Stimulated activated naive B cell treated with anti-CD40 and anti-IgM and Interleukin-4, amounts not matched to agents 10 μg/mL and 1 μg/mL and 100 μg/mL, for 72 hours (primary cell): ENCODE measurements around the gene GPC6.
"Not testable (repeated sequence)": the region's sequence is repeated elsewhere in the genome, so short reads cannot be mapped to it uniquely, and the experiment has no call there.

Experiments used
- ATAC-seq, 2 donors: fragments of 150-1000 bp; cut with Tn5 transposase; replicated peaks; 2 replicates each; pipeline ENCODE4 v1.10.0; 2021; ENCODE audit warnings: moderate library complexity in 1 of 2
- DNase-seq: peaks from one replicate; pipeline ENCODE4 v3.0.0; 2021
- H3K27ac Mint-ChIP-seq: one replicate; pipeline ENCODE4 v1.8.0; 2022; ENCODE audit warnings: mild to moderate bottlenecking, mixed read lengths
- H3K27me3 Mint-ChIP-seq, 2 donors: one replicate each; pipeline ENCODE4 v1.8.0; 2022; ENCODE audit warnings: mixed read lengths in 2 of 2
- H3K36me3 Mint-ChIP-seq, 2 donors: one replicate each; pipeline ENCODE4 v1.8.0; 2022; ENCODE audit warnings: mixed read lengths in 2 of 2, mild to moderate bottlenecking in 1 of 2
- H3K4me1 Mint-ChIP-seq, 2 donors: one replicate each; pipeline ENCODE4 v1.8.0; 2022; ENCODE audit warnings: mixed read lengths in 2 of 2, mild to moderate bottlenecking in 1 of 2
- H3K4me3 Mint-ChIP-seq, 2 donors: one replicate each; pipeline ENCODE4 v1.8.0; 2022; ENCODE audit warnings: mild to moderate bottlenecking in 2 of 2, mixed read lengths in 2 of 2, moderate library complexity in 1 of 2
- H3K9me3 Mint-ChIP-seq, 2 donors: one replicate each; pipeline ENCODE4 v1.8.0; 2022; ENCODE audit warnings: mixed read lengths in 2 of 2, mild to moderate bottlenecking in 1 of 2

Gene GPC6

GRCh38 chr13:93462151-93462550 is 235.5 kb downstream of the GPC6 start:
- Mint-ChIP-seq H3K27me3 (no peaks in the 10 kb centered on the region), H3K4me1 (no peaks in the 10 kb centered on the region), H3K27ac (no peak overlapping the region), H3K9me3 (peaks cover 2 to 14% of the 10 kb centered on the region in 2 donors), H3K36me3 (no peaks in the 10 kb centered on the region), H3K4me3 (no peak overlapping the region)
- DNase-seq = no peak
- ATAC-seq = no peak

DNA sequence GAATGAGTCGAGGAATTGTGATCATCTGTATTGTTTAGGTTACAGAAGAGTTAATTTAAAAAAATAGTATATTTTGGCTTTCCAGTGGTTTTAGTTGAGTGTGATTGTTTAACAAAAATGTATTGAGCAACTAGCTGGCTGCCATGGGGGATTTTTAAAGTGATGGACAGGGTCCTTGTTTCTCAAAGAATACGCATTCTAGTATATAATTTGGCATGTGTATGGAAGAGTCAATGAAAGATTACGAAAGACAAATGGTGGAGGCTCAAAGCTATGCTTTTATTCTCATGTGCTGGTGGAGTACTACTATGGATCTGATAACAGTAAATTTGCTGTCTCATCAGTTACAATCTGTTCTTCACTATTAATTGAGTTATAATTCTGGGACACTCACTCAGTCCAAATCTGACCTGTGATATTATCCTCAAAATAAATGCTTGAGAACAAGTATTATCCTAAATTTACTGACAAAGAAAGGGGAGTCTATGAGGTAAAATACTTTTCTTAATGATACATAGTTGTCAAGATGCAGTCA is 240.0 kb downstream of the GPC6 start:
- no peaks in the 10 kb centered on the region for H3K4me1 Mint-ChIP-seq
- DNase-seq (no peak), ATAC-seq (no peak)
- H3K27ac Mint-ChIP-seq = no peak overlapping the region
- no peaks in the 10 kb centered on the region for H3K36me3 Mint-ChIP-seq
- no peak overlapping the region for H3K4me3 Mint-ChIP-seq
- peaks cover 10 to 18% of the 10 kb centered on the region in 2 donors for H3K9me3 Mint-ChIP-seq
- H3K27me3 Mint-ChIP-seq = no peaks in the 10 kb centered on the region

DNA sequence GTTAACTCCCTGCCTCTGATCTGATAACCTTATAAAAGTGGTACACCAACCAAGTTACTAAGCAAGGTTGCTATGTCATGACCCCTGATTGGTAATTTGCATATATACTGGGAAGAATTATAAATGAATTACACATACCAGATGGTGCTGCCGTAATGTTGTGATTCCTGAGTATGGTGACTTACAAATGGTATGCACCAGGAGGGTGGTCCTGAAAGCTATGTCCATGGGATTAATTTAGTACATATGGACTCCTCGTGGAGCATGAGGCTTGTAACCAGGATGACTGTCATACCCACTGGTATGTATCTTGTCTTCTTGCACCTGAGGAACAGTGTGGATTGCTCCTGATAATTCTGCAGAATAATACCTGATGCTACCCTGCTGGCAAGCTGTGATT is 240.6 kb downstream of the GPC6 start:
- Mint-ChIP-seq H3K4me1 (no peaks in the 10 kb centered on the region), H3K9me3 (peaks cover 12 to 15% of the 10 kb centered on the region in 2 donors), H3K4me3 (no peak overlapping the region), H3K27me3 (no peaks in the 10 kb centered on the region), H3K27ac (no peak overlapping the region), H3K36me3 (no peaks in the 10 kb centered on the region)
- no peak for ATAC-seq
- no peak for DNase-seq

GRCh38 chr13:93468433-93468832 is 241.8 kb downstream of the GPC6 start:
- Mint-ChIP-seq H3K27me3 (no peaks in the 10 kb centered on the region), H3K27ac (no peak overlapping the region), H3K4me1 (no peaks in the 10 kb centered on the region), H3K9me3 (peaks cover 14 to 15% of the 10 kb centered on the region in 2 donors), H3K36me3 (no peaks in the 10 kb centered on the region), H3K4me3 (no peak overlapping the region)
- DNase-seq = no peak
- ATAC-seq = no peak

GRCh38 chr13:93472296-93472695 is 245.7 kb downstream of the GPC6 start:
- H3K27ac Mint-ChIP-seq = no peak overlapping the region
- ATAC-seq (no peak), DNase-seq (no peak)
- no peaks in the 10 kb centered on the region for H3K36me3 Mint-ChIP-seq
- no peak overlapping the region for H3K4me3 Mint-ChIP-seq
- H3K4me1 Mint-ChIP-seq = no peaks in the 10 kb centered on the region
- H3K9me3 Mint-ChIP-seq = peaks cover 3 to 15% of the 10 kb centered on the region in 2 donors
- H3K27me3 Mint-ChIP-seq = no peaks in the 10 kb centered on the region

GRCh38 chr13:93472814-93473296 is 246.2 kb downstream of the GPC6 start:
- H3K9me3 Mint-ChIP-seq = peaks cover 3 to 15% of the 10 kb centered on the region in 2 donors
- H3K4me1 Mint-ChIP-seq = no peaks in the 10 kb centered on the region
- no peak for ATAC-seq
- no peaks in the 10 kb centered on the region for H3K27me3 Mint-ChIP-seq
- no peaks in the 10 kb centered on the region for H3K36me3 Mint-ChIP-seq
- DNase-seq = no peak
- no peak overlapping the region for H3K27ac Mint-ChIP-seq
- H3K4me3 Mint-ChIP-seq = no peak overlapping the region

GRCh38 chr13:93473441-93474270 is 247.0 kb downstream of the GPC6 start:
- peaks cover 3 to 15% of the 10 kb centered on the region in 2 donors for H3K9me3 Mint-ChIP-seq
- no peak for ATAC-seq
- no peaks in the 10 kb centered on the region for H3K36me3 Mint-ChIP-seq
- DNase-seq = no peak
- no peaks in the 10 kb centered on the region for H3K27me3 Mint-ChIP-seq
- no peak overlapping the region for H3K4me3 Mint-ChIP-seq
- no peak overlapping the region for H3K27ac Mint-ChIP-seq
- H3K4me1 Mint-ChIP-seq = no peaks in the 10 kb centered on the region

DNA sequence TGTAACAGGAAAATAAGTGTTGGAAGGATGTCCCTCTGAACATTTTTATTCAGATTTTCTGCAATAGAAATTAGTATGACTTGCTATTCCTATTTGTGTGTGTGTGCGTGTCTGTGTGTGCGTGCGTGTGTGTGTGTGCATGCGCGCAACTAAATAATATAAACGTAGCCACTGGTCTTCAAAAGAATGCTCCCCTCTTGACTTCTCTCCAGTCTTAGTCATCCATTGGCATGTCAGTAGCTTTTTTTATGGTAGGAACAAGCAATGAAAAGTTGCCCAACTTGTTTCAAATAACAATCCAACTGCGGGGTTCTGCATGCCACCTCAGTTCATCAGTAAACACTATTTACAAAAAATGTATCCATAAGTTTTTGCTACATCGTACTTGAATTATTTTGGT is 249.6 kb downstream of the GPC6 start:
- ATAC-seq (no peak), DNase-seq (no peak)
- H3K4me3 Mint-ChIP-seq = no peak overlapping the region
- H3K9me3 Mint-ChIP-seq = peaks cover 0 to 7% of the 10 kb centered on the region in 2 donors
- no peaks in the 10 kb centered on the region for H3K4me1 Mint-ChIP-seq
- H3K36me3 Mint-ChIP-seq = no peaks in the 10 kb centered on the region
- H3K27ac Mint-ChIP-seq = no peak overlapping the region
- H3K27me3 Mint-ChIP-seq = no peaks in the 10 kb centered on the region

- ATAC-seq (no peak), DNase-seq (no peak)
- Mint-ChIP-seq H3K36me3 (no peaks in the 10 kb centered on the region), H3K4me1 (no peaks in the 10 kb centered on the region), H3K27ac (no peak overlapping the region), H3K27me3 (no peaks in the 10 kb centered on the region), H3K9me3 (peaks cover 0 to 5% of the 10 kb centered on the region in 2 donors), H3K4me3 (no peak overlapping the region)
Measured at GRCh38 chr13:93477238-93477637, 250.6 kb downstream of the GPC6 start.

DNA sequence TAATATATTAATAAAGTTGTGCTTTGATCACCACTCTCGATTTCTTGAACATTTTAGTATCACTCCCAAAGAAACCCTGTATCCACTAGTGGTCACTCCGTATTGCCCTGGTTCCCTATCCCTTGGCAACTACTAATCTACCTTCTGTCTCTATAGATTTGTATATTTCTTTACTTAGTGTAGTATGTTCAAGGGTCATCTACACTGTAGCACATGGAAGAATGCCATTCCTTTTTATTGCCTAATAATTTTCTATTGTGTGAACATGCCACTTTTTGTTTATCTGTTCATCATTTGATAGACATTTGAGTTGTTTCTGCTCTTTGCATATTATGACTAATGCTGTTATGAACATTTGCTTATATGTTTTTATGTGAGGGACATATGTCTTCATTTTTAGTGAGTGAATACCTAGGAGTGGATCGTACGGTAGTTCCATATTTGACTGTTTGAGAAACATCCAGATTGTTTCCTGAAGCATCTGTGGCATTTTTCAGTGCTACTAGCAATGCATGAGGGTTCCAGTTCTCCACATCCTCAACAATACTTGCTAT is 254.0 kb downstream of the GPC6 start:
- Mint-ChIP-seq H3K27me3 (no peaks in the 10 kb centered on the region), H3K9me3 (peaks cover under 1 to 2% of the 10 kb centered on the region in 2 donors), H3K4me1 (no peaks in the 10 kb centered on the region), H3K27ac (no peak overlapping the region), H3K4me3 (no peak overlapping the region), H3K36me3 (no peaks in the 10 kb centered on the region)
- ATAC-seq (no peak), DNase-seq (no peak)

DNA sequence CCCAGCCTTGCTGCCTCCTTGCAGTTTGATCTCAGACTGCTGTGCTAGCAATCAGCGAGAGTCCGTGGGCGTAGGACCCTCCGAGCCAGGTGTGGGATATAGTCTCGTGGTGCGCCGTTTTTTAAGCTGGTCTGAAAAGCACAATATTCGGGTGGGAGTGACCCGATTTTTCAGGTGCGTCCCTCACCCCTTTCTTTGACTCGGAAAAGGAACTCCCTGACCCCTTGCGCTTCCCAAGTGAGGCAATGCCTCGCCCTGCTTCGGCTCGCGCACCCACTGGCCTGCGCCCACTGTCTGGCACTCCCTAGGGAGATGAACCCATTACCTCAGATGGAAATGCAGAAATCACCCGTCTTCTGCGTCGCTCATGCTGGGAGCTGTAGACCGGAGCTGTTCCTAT is 269.5 kb downstream of the GPC6 start:
- DNase-seq, H3K9me3 Mint-ChIP-seq, H3K36me3 Mint-ChIP-seq, ATAC-seq, H3K27ac Mint-ChIP-seq, H3K4me3 Mint-ChIP-seq, H3K27me3 Mint-ChIP-seq, H3K4me1 Mint-ChIP-seq: not testable (repeated sequence)

GRCh38 chr13:93496985-93497673 is 270.5 kb downstream of the GPC6 start:
- no peak for DNase-seq
- ATAC-seq = no peak
- H3K27ac Mint-ChIP-seq = no peak overlapping the region
- H3K4me3 Mint-ChIP-seq = no peak overlapping the region
- no peaks in the 10 kb centered on the region for H3K4me1 Mint-ChIP-seq
- H3K36me3 Mint-ChIP-seq = no peaks in the 10 kb centered on the region
- H3K27me3 Mint-ChIP-seq = no peaks in the 10 kb centered on the region
- H3K9me3 Mint-ChIP-seq = peaks cover 0 to 3% of the 10 kb centered on the region in 2 donors

DNA sequence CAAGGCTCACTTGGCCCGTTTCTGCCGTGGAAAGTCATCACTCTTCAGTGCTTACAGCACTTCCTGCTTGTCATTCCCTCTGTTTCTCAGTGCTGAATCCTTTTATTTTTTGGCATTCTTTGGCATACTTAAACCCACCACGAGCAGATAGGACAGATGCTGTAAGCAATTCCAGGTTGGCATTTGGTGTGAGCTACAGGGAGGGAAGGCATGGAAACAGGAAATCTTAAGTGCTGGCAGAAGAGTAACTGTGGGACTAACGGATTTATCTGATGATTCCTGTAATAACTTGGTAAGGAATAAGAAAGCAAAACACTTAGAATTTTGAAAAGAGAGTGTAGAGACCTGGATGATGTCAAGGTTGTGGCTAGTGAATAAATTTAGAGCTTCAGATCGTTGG is 273.4 kb downstream of the GPC6 start:
- Mint-ChIP-seq H3K36me3 (no peaks in the 10 kb centered on the region), H3K27ac (no peak overlapping the region), H3K27me3 (no peaks in the 10 kb centered on the region), H3K9me3 (peaks cover 0 to 3% of the 10 kb centered on the region in 2 donors), H3K4me3 (no peak overlapping the region), H3K4me1 (no peaks in the 10 kb centered on the region)
- DNase-seq (no peak), ATAC-seq (no peak)

- Mint-ChIP-seq H3K27ac (no peak overlapping the region), H3K36me3 (no peaks in the 10 kb centered on the region), H3K4me1 (no peaks in the 10 kb centered on the region), H3K9me3 (peaks cover 0 to 3% of the 10 kb centered on the region in 2 donors), H3K4me3 (no peak overlapping the region), H3K27me3 (no peaks in the 10 kb centered on the region)
- ATAC-seq (no peak), DNase-seq (no peak)
Measured at GRCh38 chr13:93502071-93502470, 275.5 kb downstream of the GPC6 start.
